Neutrophil (primary cell): Measurements from ENCODE around the gene REEP6.
A peak's percentile ranks its signal among the peaks of the same experiment; 100 is the strongest.
"Not testable (repeated sequence)": the region's sequence is repeated elsewhere in the genome, so short reads cannot be mapped to it uniquely, and the experiment has no call there.

Experiments
- H3K27ac ChIP-seq: fragments of 200-600 bp; sonication (generic); 2 replicates; pipeline ENCODE4 v1.5.1; 2016; ENCODE audit warnings: mild to moderate bottlenecking, moderate library complexity
- H3K27me3 ChIP-seq: fragments of 200-600 bp; sonication (generic); 2 replicates; pipeline ENCODE4 v1.6.0; 2016; ENCODE audit warnings: mild to moderate bottlenecking
- H3K36me3 ChIP-seq: fragments of 200-600 bp; sonication (generic); 2 replicates; pipeline ENCODE4 v1.5.1; 2017
- H3K4me1 ChIP-seq, 2 experiments: fragments of 200-600 bp in 1 of 2; sonication (generic) in 1 of 2; 1 replicate in 1 of 2; 2 replicates in 1 of 2; pipeline versions ENCODE4 v1.5.1 to v1.6.1; 2013 to 2016; ENCODE audit warnings: low read depth in 1 of 2, low read length in 1 of 2, mild to moderate bottlenecking in 1 of 2, moderate library complexity in 1 of 2; ENCODE audit not compliant: control insufficient read depth in 1 of 2, insufficient read depth in 1 of 2
- H3K4me3 ChIP-seq, 2 experiments: fragments of 200-600 bp in 1 of 2; sonication (generic) in 1 of 2; 1 replicate in 1 of 2; 2 replicates in 1 of 2; pipeline ENCODE4 v1.5.1; 2013 to 2016; ENCODE audit warnings: low read depth in 1 of 2, low read length in 1 of 2, mild to moderate bottlenecking in 1 of 2, moderate library complexity in 1 of 2
- H3K9me3 ChIP-seq: fragments of 200-600 bp; sonication (generic); 2 replicates; pipeline ENCODE4 v1.5.1; 2016
- CTCF ChIP-seq: fragments of 200-600 bp; sonication (generic); IDR thresholded peaks from 2 replicates; pipeline ENCODE4 v1.5.1; 2016; ENCODE audit warnings: antibody characterized with exemption

The REEP6 gene

GRCh38 chr19:1475751-1476437 is 15.1 kb upstream of the REEP6 start:
- Histone ChIP-seq H3K4me3 (no peak overlapping the region), H3K36me3 (peaks cover 33% of the 10 kb centered on the region), H3K4me1 (peaks cover 27 to 29% of the 10 kb centered on the region in 2 experiments), H3K27me3 (peaks cover 32% of the 10 kb centered on the region), H3K27ac (no peak overlapping the region), H3K9me3 (no peaks in the 10 kb centered on the region)
- TF ChIP-seq CTCF, result no peak

- H3K27me3 ChIP-seq, result peaks cover 20% of the 10 kb centered on the region
- H3K4me1 ChIP-seq, result peaks cover 20 to 22% of the 10 kb centered on the region in 2 experiments
- H3K4me3 ChIP-seq, H3K27ac ChIP-seq, H3K9me3 ChIP-seq: not testable (repeated sequence)
- peaks cover 33% of the 10 kb centered on the region for H3K36me3 ChIP-seq
Observed at GRCh38 chr19:1477056-1477455, 13.9 kb upstream of the REEP6 start.

GRCh38 chr19:1478934-1479707 is 11.9 kb upstream of the REEP6 start, which contains the start of gene C19orf25:
Gene C19orf25 (minus strand): TSS chr19:1479215. CDS start chr19:1478903, 312 bp downstream.
- H3K9me3 ChIP-seq, result no peaks in the 10 kb centered on the region
- H3K4me3 ChIP-seq, result peak within 1 kb of the TSS; percentile 75 to 97
- peaks cover 32% of the 10 kb centered on the region for H3K36me3 ChIP-seq
- no peaks in the 10 kb centered on the region for H3K27me3 ChIP-seq
- peaks cover 20 to 22% of the 10 kb centered on the region in 2 experiments for H3K4me1 ChIP-seq
- TF ChIP-seq CTCF, result no peak
- peak within 1 kb of the TSS; percentile 83 for H3K27ac ChIP-seq

GRCh38 chr19:1481224-1481892 is 9.6 kb upstream of the REEP6 start:
- no peak for TF ChIP-seq CTCF

GRCh38 chr19:1481893-1482360 is 9.1 kb upstream of the REEP6 start:
- peaks cover 6% of the 10 kb centered on the region for H3K36me3 ChIP-seq
- TF ChIP-seq CTCF, result no peak
- H3K4me3 ChIP-seq, result no peak overlapping the region
- peaks cover 18 to 22% of the 10 kb centered on the region in 2 experiments for H3K4me1 ChIP-seq
- H3K27ac ChIP-seq, result no peak overlapping the region
- no peaks in the 10 kb centered on the region for H3K27me3 ChIP-seq
- H3K9me3 ChIP-seq, result no peaks in the 10 kb centered on the region

More at GRCh38 chr19:1481224-1481892, 9.6 kb upstream of the REEP6 start:
- no peak overlapping the region for H3K4me3 ChIP-seq
- H3K27ac ChIP-seq, result no peak overlapping the region
- peaks cover 10% of the 10 kb centered on the region for H3K36me3 ChIP-seq
- no peaks in the 10 kb centered on the region for H3K9me3 ChIP-seq
- no peaks in the 10 kb centered on the region for H3K27me3 ChIP-seq
- H3K4me1 ChIP-seq, result peaks cover 18 to 22% of the 10 kb centered on the region in 2 experiments
